NCI-H1694 (cell line): ENCODE results near the gene RNF32.
"Not testable (repeated sequence)": the region's sequence is repeated elsewhere in the genome, so short reads cannot be mapped to it uniquely, and the experiment has no call there.

ENCODE experiments used
- DNase-seq: peaks from one replicate; lab custom pipeline; 2025; lab: John Stamatoyannopoulos, UW

The RNF32 gene

DNA sequence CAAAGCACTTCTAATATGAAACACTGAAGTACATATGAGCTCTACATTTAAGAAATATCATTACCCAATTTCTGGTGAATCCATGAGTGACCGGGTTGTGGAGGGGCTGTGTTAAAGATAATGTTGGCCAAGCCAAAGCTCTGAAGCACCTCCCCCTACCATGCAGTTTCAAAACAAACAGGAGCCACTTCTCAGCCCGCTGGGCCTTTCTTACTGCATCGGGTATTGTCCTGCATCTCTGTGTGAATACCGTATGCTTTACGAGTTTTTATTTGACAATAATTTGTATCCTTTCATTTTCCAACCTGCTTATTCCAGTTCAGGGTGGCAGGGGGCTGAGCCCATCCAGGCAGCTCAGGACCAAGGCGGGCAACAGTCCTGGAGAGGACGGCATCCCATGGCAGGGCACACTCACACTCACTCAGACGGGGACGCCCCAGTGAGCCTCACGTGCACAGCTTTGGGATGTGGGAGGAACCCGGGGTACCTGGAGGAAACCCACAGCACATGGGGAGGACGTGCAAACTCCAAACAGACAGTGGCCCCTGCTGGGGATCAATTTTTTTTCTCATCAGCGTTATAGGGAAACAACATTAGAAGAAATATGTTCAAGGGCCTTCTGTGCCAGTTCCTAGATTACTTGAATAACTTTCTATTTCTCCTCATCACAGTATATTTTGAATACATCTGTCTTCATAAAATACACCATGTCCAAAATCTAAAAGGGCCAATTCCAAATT lies 1.9 kb downstream of the RNF32 start:
- no peak for DNase-seq

DNA sequence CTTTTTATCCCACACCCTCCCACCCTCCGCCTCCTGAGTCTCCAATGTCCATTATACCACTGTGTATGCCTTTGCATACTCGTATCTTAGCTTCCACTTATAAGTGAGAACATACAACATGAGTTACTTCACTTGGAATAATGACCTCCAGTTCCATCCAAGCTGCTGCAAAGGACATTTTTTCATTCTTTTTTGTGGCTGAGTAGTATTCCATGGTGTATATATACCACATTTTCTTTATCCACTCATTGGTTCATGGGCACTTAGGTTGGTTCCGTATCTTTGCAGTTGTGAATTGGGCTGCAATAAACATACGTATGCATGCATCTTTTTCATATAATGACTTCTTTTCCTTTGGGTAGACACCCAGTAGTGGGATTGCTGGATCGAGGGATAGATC lies 6.8 kb downstream of the RNF32 start:
- DNase-seq, result not testable (repeated sequence)

DNA sequence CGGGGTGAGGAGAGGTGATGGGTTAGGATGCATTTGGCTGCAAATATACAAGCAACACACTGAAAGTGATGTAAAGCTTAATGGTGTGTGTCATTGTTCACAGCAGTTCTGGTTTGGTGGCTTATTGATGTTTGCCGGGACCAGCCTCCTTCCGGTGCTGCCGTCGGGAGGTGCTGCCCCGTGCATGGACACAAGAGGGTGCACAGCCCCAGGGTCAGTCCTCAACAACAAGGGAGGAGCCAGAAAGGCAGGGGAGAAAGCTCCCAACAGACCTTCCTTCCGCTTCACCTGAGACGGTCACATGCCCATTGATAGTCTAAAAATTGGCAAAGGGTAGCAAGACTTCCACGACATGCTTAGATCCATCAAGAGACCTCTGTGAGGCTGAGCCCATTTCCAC lies 9.5 kb downstream of the RNF32 start:
- no peak for DNase-seq

DNA sequence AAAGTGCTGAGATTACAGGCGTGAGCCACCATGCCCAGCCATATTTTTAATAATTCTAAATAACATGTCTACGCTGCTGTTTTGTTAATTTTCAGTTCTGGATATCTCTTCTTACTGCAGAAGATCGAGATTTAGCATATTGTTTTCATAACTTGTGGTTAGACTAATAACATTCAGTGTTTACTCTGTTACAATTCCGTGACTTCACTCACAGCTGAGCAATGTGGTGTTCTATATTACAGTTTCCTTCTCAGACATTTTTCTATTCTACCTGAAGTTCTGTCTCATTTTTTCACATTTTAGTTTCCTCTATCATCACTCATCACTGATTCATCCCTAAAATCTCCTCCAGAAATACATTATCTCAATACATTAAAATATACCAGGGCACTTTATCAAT lies 10.9 kb downstream of the RNF32 start:
- DNase-seq, result no peak

DNA sequence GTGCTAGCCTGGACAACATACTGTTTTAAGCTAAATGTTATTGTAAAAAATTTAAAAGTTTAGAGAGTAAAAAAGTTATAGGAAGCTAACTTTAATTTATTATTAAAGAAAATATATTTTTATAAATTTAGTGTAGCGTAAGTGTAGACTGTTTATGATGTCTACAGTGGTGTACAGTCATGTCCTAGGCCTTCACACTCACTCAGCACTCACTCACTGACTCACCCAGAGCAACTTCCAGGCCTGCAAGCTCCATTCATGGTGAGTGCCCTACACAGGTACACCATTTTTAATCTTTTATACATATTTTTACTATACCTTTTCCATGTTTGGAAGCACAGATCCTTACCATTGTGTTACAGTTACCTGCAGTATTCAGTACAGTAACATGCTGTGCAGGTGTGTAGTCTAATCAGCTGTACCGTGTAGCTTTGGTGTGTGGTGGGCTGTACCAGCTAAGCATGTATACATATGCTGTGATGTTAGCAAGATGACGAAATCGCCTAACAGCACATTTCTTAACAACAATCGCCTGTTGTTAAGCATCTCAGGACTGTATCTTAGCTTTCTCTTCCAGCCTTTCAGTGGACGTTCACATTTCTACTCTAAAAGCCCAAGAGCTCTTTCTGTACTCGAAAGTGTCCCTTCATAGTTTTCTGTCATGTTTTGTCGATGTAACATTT lies 12.5 kb downstream of the RNF32 start:
- no peak for DNase-seq

DNA sequence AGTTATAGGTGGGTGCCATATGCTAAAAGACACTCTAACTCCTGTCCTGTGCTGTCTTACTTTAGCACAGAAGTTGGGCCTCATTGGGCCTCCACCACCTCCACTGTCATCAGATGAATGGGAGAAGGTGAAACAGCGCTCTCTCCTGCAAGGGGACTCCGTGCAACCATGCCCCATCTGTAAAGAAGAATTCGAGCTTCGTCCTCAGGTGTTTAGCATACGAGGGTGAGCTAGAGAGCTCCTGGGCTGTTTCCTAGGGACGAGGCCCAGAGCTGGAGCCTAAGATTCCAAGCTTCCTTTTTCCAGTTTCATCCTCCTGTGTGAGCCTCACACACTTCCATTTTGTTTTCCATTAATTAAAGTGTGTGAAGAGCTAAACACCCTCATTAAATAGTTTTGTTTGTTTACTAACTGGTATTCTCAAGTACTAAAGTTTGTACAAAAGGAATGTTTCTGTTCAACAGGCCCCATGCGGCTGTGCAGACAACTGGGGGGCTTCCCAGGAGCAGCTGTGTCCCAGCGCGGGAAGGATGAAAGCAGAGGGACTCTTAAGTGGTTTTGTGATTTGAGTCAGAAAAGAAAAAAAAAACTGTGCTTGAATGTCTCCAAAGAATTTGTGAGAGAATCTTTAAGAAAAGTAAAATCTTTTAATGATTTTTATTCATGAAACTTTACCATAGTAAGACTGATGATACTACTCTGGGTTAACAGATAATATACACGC lies 14.1 kb downstream of the RNF32 start:
- no peak for DNase-seq

DNA sequence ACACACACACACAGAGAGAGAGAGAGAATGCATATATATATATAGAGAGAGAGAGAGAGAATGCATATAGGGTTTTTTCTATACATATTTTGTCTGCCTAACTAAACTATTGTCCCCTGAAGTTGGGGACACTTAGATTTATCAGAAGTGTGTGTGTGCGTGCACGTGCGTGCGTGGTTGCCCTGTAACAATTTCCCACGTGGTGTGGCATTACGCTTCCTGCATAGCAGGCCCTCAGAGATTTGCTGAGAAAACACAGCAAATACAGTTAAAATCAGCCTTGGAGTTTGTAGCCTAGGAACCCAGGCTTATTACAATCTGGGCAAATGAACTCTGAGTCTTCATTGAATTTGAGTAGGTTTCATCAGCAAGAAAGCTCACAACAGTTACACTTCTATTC lies 14.7 kb downstream of the RNF32 start:
- no peak for DNase-seq

DNA sequence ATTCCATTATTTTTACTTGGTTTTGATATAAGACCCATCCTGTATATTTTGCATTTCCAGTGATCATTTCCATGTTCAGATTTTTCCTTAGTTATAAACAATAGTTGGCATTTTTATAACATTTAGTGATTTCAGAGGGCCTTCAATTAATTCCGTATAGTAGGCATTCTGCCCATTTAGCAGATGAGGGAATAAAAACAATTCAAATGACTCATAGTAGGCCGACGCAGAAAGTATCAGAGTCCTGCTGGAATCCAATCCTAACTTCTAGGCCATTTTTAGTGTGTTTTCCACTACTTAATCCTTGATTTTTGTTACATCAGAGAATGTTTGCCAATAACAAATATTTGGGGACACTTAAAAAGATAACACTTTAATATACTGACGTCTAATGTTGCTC lies 15.4 kb downstream of the RNF32 start:
- DNase-seq, result no peak

DNA sequence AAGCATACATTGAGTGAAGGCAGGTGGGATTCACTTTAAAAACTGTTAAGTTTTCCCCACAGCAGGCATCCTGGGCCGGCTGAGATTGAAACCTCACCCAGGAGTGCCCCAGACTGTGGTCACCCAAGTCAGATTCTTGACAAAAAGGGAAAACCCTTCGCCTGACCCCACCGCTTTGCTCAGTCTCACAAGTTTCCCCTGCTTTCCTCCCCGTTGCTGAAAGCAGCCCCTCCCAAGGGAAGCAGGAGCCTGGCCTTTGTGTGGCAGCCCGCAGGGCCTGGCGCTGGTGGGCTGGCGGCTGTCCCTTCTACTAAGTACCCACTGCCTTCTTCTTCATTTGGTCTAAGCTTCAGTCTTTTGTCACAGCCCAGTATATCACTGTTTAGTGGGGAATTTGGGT lies 16.0 kb downstream of the RNF32 start:
- no peak for DNase-seq

DNA sequence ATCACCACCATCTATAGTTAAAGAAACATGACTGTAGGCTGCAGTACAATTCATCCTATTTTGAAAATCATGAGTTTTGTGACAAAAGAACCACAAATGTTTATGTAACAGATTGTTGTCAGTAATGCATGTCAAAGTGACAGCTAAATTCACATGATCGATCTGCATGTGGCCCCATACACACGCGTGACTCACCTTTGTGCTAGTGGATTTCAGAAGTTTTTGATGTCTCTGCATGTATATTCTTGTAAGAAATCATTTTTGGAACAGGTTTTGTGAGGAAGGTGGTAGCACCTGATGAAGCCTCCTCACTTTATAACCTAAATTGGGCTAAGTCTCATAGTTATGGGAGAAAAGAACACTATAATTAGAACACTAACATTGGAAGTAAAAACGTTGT lies 17.1 kb downstream of the RNF32 start:
- no peak for DNase-seq

DNA sequence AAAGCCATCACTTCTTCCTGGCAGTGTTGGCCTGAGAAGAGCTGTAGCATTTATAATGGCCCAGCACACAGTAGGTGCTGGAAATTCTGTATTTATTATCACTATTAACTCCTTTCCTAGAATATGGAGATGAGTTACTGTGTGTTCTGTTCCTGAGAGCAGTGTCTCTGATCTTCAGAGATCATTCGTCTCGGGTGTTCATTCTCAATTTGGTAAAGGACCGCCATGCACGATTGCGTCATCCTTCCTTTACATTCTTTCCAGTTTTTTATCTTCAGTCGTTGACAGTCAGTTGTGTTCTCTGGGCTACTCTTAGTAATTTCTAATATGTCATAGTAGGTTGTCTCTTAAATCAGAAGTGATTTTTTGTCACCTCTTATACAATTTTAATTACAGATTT lies 18.6 kb downstream of the RNF32 start:
- DNase-seq, result no peak

DNA sequence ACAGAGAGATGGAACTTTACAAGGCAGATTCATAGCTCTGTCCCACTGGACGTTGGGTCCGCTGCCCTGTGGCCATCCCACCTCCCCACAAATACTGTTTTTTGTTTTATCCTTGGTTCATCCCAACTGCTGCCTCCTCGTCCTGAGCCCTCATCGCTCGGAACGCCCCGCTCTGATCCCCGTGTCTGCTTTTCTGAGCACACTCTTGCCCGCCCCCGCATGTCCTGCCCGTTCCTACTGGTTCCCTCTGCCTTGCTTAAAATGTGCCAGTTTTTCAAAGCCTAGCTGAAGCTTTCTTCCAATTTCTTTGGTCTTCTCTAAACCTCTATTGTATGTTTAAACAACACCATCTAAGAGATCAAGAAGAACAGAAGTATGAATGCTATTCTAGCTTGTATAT lies 19.4 kb downstream of the RNF32 start:
- DNase-seq, result no peak

DNA sequence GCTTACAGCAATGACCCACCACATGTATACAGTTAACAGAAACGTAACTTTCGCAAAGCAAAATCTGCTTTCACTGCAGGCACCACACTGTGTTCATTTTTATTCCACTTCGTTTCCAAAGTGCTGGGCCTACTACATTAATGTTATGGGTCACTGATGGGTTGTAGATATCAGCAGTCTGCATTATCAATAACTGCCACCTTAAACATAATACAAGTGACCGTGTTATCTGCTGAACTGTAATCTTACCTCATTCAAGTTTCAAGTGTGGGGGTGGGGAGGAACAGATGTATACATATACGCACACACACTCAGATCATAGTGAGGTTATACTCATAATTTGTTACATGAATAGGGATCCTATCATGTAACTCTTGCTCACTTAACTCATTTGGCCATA lies 21.1 kb downstream of the RNF32 start:
- no peak for DNase-seq

DNA sequence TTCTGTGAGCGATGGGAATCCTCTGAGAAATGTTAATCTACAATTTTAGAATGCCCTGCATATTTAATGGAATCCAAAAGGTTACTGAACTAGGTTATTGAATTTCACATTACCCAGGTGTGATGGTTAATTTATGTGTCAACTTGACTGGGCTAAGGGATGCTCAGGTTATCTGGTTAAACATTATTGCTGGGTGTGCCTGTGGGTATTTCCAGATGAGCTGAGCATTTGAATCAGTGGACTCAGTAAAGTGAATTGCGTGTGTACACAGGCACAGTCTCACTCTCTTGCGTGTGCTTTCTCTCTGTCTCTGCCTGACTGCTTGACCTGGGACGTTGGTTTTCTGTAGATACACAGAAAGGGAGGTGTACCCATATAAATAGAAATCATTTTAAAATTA lies 21.7 kb downstream of the RNF32 start:
- DNase-seq, result no peak

DNA sequence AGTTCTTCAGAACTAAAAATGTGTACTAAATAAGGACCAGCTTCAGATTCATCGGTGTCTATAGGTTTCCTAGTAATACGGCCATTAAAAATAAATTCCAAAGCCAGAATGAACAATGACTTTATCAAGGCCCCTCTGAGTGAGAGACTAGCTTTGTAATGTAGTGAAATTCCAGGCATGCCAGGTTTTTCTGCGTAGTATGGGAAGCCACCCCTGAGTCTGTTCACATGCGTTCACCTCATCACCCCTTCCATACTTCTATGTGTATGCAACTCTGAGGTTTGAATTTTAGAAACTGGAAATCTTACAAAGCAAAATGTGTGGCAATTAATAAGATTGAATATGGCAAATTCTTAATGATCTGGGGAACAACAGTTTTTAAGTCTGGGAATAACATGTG lies 24.5 kb downstream of the RNF32 start:
- DNase-seq, result no peak

DNA sequence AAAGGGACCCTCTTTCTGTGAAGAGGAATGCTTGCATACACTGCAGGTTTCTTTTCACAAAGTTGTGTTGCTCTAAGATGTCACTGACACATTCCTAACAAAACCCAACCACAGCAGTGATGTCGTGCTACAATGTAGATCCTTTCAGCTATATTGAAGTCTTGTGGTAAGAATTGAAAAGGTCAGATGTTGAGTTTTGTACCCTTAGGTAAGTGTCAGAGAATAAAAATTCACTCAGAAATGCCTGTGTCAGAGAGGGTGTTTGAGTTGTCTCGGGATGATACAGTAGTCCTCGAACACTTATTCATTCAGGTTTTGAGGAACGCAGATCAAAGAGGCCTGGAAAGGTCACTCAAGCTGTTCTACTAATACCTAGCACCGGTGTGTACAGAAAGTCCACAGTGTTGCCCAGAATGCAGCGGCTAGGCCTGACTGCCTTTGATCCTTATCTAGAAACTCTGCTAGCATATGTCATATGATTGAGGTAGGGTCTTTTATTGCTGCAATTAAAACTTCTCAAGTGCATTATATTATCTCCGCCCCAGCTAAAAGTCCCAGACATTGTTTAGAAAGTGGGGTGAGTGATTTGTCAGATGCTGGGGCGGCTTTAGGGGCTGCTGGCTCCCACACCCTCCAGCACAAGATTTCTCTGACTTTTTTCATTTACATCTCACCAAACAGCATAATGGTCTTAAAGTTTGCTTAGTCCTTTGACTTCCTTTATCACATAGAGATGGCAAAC lies 26.0 kb downstream of the RNF32 start:
- DNase-seq, result no peak

DNA sequence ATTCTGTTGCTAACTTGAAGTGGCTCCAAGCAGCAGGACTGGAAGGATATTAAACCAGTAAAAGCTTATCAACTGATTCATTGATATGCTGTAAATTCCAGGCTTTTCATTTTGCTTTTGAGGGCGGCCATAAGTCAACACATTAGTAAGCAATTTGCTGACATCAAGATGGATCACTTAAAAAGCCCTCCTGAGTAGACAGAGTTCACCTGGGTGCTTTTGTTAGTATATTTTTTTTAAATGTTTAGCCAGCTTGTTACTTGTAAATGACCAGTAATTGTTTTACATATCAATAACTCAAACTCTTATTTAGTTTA lies 26.5 kb downstream of the RNF32 start:
- no peak for DNase-seq

DNA sequence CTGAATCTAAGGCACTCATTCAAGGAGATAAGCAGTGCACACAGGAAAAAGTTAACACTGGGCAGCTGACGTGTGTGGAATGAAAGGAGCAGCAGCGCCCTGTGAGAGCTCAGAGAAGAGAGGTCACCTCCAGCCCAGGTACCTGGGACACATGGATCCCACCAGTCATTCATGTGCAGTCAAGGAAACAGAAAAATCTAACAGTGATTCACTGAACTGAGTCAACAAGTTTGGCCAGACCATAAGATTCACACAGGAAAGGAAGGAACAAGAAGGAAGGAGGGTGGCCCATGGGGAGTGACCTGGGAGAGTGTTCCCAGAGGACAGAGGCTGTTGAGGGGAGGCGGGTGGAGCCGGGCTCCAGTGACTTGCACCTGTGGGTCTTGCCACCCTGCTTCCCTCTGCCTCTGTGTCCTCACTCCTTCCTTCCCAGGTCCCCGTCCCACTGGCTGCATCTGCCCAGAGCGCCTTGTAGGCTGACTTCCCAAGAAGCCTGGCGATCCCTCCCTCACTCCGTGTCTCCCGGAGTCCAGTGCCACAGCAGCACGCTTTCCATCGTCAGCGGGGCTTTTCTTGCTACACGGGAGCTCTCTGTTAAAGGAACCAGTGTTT lies 27.7 kb downstream of the RNF32 start:
- no peak for DNase-seq

DNA sequence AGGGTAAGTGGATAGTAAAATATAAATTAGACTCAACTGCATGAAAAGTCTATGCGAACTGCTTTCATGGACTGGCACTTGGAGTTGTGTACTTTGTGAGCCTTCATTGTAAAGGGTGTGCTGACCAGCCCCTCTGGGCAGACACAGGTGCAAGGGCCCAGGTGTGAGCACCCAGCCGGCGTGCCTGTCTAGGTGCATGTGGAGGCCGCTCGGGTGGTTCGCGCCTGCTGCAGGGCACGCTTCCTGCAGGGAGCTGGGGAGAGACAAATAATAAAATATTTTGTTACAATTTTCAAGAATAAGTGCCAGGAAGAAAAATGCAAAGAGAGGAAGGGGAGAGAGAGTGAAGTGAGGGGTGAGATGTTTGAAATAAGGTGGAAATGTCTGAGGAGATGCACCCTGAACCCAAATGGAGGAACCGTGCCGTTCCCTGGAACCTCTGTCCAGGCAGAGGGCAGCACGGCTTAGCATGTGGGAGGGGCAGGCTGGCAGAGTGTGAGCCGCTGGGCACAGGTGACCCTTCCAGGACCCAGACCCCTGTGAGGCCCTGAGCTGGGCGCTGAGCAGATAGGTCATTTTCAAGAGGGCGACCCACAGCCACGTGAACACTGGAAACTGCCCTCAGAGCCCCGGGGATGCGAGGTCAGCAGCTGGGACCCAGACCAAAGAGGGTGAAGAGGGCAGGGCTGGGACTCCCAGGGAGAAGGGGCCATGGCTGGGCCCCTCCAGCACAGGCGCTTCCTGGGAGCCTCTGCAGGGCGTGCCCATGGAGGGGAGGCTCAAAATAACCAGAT lies 28.7 kb downstream of the RNF32 start:
- no peak for DNase-seq

DNA sequence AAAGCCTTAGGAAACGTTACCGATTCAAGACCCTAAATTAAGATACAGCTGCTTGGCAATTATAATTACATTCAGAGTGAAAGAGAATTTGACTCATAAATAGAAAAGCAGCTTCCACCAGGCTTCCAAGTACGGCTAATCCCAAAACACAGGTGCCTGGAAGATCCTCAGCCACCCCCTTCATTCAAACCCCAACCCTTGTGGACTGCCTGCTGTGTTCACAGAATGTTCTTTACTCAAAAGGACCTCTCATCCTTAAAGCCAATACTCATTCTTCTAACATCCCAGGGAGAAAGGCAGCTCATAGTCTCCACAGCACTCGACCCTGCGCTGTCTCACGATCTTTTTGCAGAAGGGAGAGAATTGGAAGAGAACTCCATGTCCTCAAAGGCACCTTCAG lies 32.9 kb downstream of the RNF32 start:
- no peak for DNase-seq

DNA sequence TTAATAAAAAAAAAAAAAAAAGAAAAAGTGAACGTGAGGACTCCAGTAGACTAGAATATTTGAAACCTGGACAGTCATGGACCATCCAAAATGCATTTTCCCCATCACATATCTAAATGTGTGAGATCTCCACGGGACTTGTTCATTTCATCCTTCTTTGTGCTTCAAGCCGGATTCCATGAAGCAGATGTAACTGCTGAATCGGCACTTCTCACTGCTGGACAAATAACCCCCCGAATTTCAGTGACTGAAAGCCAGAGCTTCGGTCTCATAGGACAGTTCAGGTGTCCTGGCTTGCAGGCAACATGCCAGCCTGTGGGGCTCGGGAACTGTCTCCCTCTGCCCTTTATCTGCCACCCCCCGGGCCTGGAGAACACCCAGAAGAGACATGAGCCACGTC lies 33.3 kb downstream of the RNF32 start:
- DNase-seq, result no peak

DNA sequence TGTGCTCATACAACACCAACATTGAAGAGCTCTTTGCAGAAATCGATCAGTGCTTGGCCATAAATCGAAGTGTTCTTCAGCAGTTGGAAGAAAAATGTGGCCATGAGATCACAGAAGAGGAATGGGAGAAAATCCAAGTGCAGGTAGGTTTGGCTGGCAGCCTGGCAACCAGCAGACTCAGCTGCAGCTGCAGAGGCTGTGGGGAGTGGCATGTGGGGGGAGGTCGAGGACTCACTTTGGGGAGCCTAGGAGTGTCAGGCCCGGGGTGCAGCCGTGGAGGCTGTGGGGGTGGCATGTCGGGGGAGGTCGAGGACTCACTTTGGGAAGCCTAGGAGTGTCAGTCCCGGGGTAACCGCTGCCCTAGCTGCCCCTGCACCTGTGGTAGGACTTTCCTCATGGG lies 35.1 kb downstream of the RNF32 start:
- DNase-seq, result no peak
